HCT116 (cell line): Measurements from ENCODE around the gene AKAP8. TPM values are rescaled to one million over a fixed set of nuclear protein-coding genes. Genes with fewer than 3 reads are reported as not detected.

Experiments
- ATAC-seq: fragments of 200-7000 bp; cut with Tn5 transposase; 2 replicates; pipeline ENCODE4 v1.9.1; 2020; ENCODE audit warnings: mild to moderate bottlenecking, moderate library complexity
- BruUV-seq: library from RNA; stranded (reverse); fragments of 400-500 nt; replicated peaks from 2 replicates; lab custom pipeline; 2021; lab: Mats Ljungman, UMichigan
- CTCF ChIA-PET: fragments of 300-600 bp; sonication (Branson Sonifier 250); formaldehyde crosslinking; loops from one replicate; lab custom pipeline; 2021; ENCODE audit warnings: antibody characterized with exemption; lab: Charles Lee
- POLR2A ChIA-PET: fragments of 300-600, 350-600 bp; sonication (Branson Sonifier 250); formaldehyde crosslinking; loops from one replicate; lab custom pipeline; 2021; ENCODE audit warnings: antibody characterized with exemption; lab: Charles Lee
- RAD21 ChIA-PET, 2 experiments: fragments of 300-600 bp; sonication (Branson Sonifier 250); formaldehyde crosslinking; loops; one replicate each; lab custom pipeline; 2023; ENCODE audit warnings: low total read pairs in 2 of 2; ENCODE audit not compliant: uncharacterized antibody in 2 of 2, unreplicated experiment in 2 of 2, low non-redundant PET in 1 of 2; lab: Charles Lee
- DNase-seq: peaks from one replicate; pipeline ENCODE4 v3.0.0-alpha.2; 2010; ENCODE audit warnings: low read depth, low spot score
- H2AFZ ChIP-seq: fragments of 200-600 bp; shearing (Covaris generic), sonication (generic); 2 replicates; pipeline ENCODE4 v1.6.1; 2017; ENCODE audit warnings: low read depth, mixed run types, mixed read lengths, antibody characterized with exemption, low read length; ENCODE audit not compliant: poor library complexity, severe bottlenecking
- H3K27ac ChIP-seq: 2 replicates; pipeline ENCODE4 v1.5.1; 2012; ENCODE audit warnings: low read depth, low read length
- H3K27me3 ChIP-seq: fragments of 200-600 bp; sonication (generic); 2 replicates; pipeline ENCODE4 v1.6.1; 2016; ENCODE audit warnings: mixed run types, low read length, mixed read lengths; ENCODE audit not compliant: insufficient read depth
- H3K36me3 ChIP-seq, 2 experiments: fragments of 200-500 bp in 1 of 2; fragments of 200-600 bp in 1 of 2; sonication (Bioruptor generic) in 1 of 2; sonication (generic) in 1 of 2; 2 replicates each; pipeline versions ENCODE4 v1.5.1 to v1.6.1; 2014 to 2016; ENCODE audit warnings: low read length in 2 of 2, inconsistent platforms in 1 of 2, mixed read lengths in 1 of 2, mixed run types in 1 of 2; ENCODE audit not compliant: insufficient read depth in 2 of 2, control insufficient read depth in 1 of 2
- H3K4me1 ChIP-seq, 2 experiments: fragments of 200-600 bp in 1 of 2; sonication (generic) in 1 of 2; 2 replicates each; pipeline versions ENCODE4 v1.5.1 to v1.6.1; 2012 to 2017; ENCODE audit warnings: low read length in 2 of 2, inconsistent platforms in 1 of 2, mild to moderate bottlenecking in 1 of 2, mixed read lengths in 1 of 2, mixed run types in 1 of 2, moderate library complexity in 1 of 2; ENCODE audit not compliant: insufficient read depth in 2 of 2, control insufficient read depth in 1 of 2
- H3K4me2 ChIP-seq: fragments of 200-600 bp; sonication (generic); 2 replicates; pipeline ENCODE4 v1.6.1; 2017; ENCODE audit warnings: mixed run types, low read length, mixed read lengths
- H3K4me3 ChIP-seq, 2 experiments: fragments of 200-600 bp in 1 of 2; sonication (generic) in 1 of 2; replicated peaks in 1 of 2; 2 replicates each; pipeline ENCODE4 v1.5.1; 2011 to 2016; ENCODE audit warnings: low read length in 2 of 2, control low read depth in 1 of 2, low read depth in 1 of 2, mild to moderate bottlenecking in 1 of 2, mixed read lengths in 1 of 2, mixed run types in 1 of 2
- H3K79me2 ChIP-seq: fragments of 200-600 bp; sonication (generic); 2 replicates; pipeline ENCODE4 v1.6.1; 2017; ENCODE audit warnings: mild to moderate bottlenecking, mixed run types, low read length, moderate library complexity, mixed read lengths; ENCODE audit not compliant: insufficient read depth
- H3K9ac ChIP-seq: fragments of 200-600 bp; sonication (generic); 2 replicates; pipeline ENCODE4 v1.6.1; 2016; ENCODE audit warnings: low read length, mixed read lengths
- H3K9me2 ChIP-seq: fragments of 200-600 bp; sonication (generic), shearing (Covaris generic); 2 replicates; pipeline ENCODE4 v1.6.1; 2017; ENCODE audit warnings: mixed run types, mild to moderate bottlenecking, moderate library complexity; ENCODE audit not compliant: insufficient read depth
- H3K9me3 ChIP-seq, 2 experiments: fragments of 200-500 bp in 1 of 2; fragments of 200-600 bp in 1 of 2; sonication (Bioruptor generic) in 1 of 2; sonication (generic) in 1 of 2; 2 replicates each; pipeline ENCODE4 v1.6.1; 2014 to 2017; ENCODE audit warnings: low read length in 2 of 2, mixed read lengths in 2 of 2, inconsistent platforms in 1 of 2, low read depth in 1 of 2, mild to moderate bottlenecking in 1 of 2, mixed run types in 1 of 2, moderate library complexity in 1 of 2; ENCODE audit not compliant: control insufficient read depth in 1 of 2, insufficient read depth in 1 of 2
- H4K20me1 ChIP-seq: fragments of 200-600 bp; sonication (generic), shearing (Covaris generic); 2 replicates; pipeline ENCODE4 v1.6.1; 2017; ENCODE audit warnings: mixed run types, mild to moderate bottlenecking, moderate library complexity; ENCODE audit not compliant: insufficient read depth
- ATF3 ChIP-seq: IDR thresholded peaks from 2 replicates; pipeline ENCODE4 v1.6.1; 2012
- CEBPB ChIP-seq: IDR thresholded peaks from 2 replicates; pipeline ENCODE4 v1.6.1; 2012; ENCODE audit warnings: low read depth
- CTCF ChIP-seq, 3 experiments: fragments of 200-600 bp in 1 of 3; sonication (generic) in 1 of 3; IDR thresholded peaks in 2 of 3; conservative IDR thresholded peaks in 1 of 3; 2 replicates each; pipeline ENCODE4 v1.5.1; 2012 to 2017; ENCODE audit warnings: low read depth in 2 of 3, low read length in 2 of 3, antibody characterized with exemption in 1 of 3, borderline replicate concordance in 1 of 3, control low read depth in 1 of 3, mild to moderate bottlenecking in 1 of 3, mixed read lengths in 1 of 3, mixed run types in 1 of 3, moderate library complexity in 1 of 3; ENCODE audit not compliant: insufficient read depth in 1 of 3
- EGR1 ChIP-seq: IDR thresholded peaks from 2 replicates; pipeline ENCODE4 v1.6.1; 2012; ENCODE audit warnings: low read depth
- ELF1 ChIP-seq: IDR thresholded peaks from 2 replicates; pipeline ENCODE4 v1.6.1; 2012; ENCODE audit warnings: low read depth, borderline replicate concordance
- EZH2 ChIP-seq: fragments of 200-600 bp; sonication (generic); IDR thresholded peaks from 2 replicates; pipeline ENCODE4 v1.6.1; 2017; ENCODE audit warnings: antibody characterized with exemption, mixed run types
- EZH2phosphoT487 ChIP-seq: fragments of 200-600 bp; IDR thresholded peaks from 2 replicates; pipeline ENCODE4 v1.6.1; 2018; ENCODE audit warnings: antibody characterized with exemption, borderline replicate concordance
- FOSL1 ChIP-seq: IDR thresholded peaks from 2 replicates; pipeline ENCODE4 v1.6.1; 2012; ENCODE audit warnings: low read depth
- MAX ChIP-seq: IDR thresholded peaks from 2 replicates; pipeline ENCODE4 v1.6.1; 2012
- POLR2AphosphoS5 ChIP-seq: IDR thresholded peaks from 2 replicates; pipeline ENCODE4 v1.6.1; 2011; ENCODE audit warnings: mild to moderate bottlenecking, low read depth, low read length, moderate library complexity
- RAD21 ChIP-seq: IDR thresholded peaks from 2 replicates; pipeline ENCODE4 v1.6.1; 2012; ENCODE audit warnings: low read depth, mild to moderate bottlenecking
- REST ChIP-seq: IDR thresholded peaks from 2 replicates; pipeline ENCODE4 v1.6.1; 2012; ENCODE audit warnings: low read depth
- SP1 ChIP-seq: IDR thresholded peaks from 2 replicates; pipeline ENCODE4 v1.6.1; 2012; ENCODE audit warnings: low read depth
- SRF ChIP-seq: IDR thresholded peaks from 2 replicates; pipeline ENCODE4 v1.6.1; 2012; ENCODE audit warnings: low read depth
- TCF7L2 ChIP-seq: IDR thresholded peaks from 2 replicates; pipeline ENCODE4 v1.7.0; 2011; ENCODE audit warnings: borderline replicate concordance, inconsistent platforms; ENCODE audit not compliant: insufficient read depth, insufficient read length; ENCODE audit errors: extremely low read depth
- ZBTB33 ChIP-seq: IDR thresholded peaks from 2 replicates; pipeline ENCODE4 v1.6.1; 2011; ENCODE audit warnings: mild to moderate bottlenecking, low read length, moderate library complexity; ENCODE audit not compliant: insufficient replicate concordance; ENCODE audit errors: extremely low read depth
- ZFX ChIP-seq: fragments of 450-650 bp; IDR thresholded peaks from 2 replicates; pipeline ENCODE4 v1.6.1; 2017
- intact Hi-C: fragments of 100-400 bp; cut with micrococcal nuclease; formaldehyde crosslinking; loops from 2 replicates; pipeline ENCODE4 v1.10.0; 2022
- total RNA-seq: library from RNA; stranded (reverse); gene quantifications from one replicate; pipeline ENCODE4 v1.2.1, GENCODE V29; 2021; ENCODE audit not compliant: unreplicated experiment

AKAP8 gene
- total RNA-seq, 1 experiment from 2014 or later: 50.6 TPM

GRCh38 chr19:15402411-15403150 is 23.0 kb upstream of the AKAP8 start:
- H4K20me1 ChIP-seq: peaks cover 10% of the 10 kb centered on the region; the same call in 1 of the 2 replicates
- POLR2A ChIA-PET: no interaction called here
- intact Hi-C loops: no loop called here

More at GRCh38 chr19:15402411-15403150, 23.0 kb upstream of the AKAP8 start:
- H3K9ac ChIP-seq: no peak overlapping the region
- ChIA-PET RAD21 (no interaction called here), CTCF (no interaction called here)
- peaks cover 75% of the 10 kb centered on the region for H3K79me2 ChIP-seq
- TF ChIP-seq FOSL1 (no peak), ZFX (no peak), TCF7L2 (no peak), POLR2AphosphoS5 (no peak), EZH2phosphoT487 (no peak), ZBTB33 (no peak), MAX (no peak), EGR1 (no peak), ATF3 (no peak), CEBPB (no peak), SRF (no peak), EZH2 (no peak), CTCF (IDR thresholded peaks at IDR 0.05 in 2 of 3, conservative IDR thresholded peaks at IDR 0.05 in 1 of 3; ENCODE audit: borderline replicate concordance in 1 of 3, insufficient read depth in 1 of 3, low read depth in 2 of 3, low read length in 2 of 3) (no peak), SP1 (no peak), ELF1 (no peak), REST (no peak), RAD21 (no peak)
- H3K4me1 ChIP-seq: no peaks in the 10 kb centered on the region
- no peak overlapping the region for H3K4me2 ChIP-seq
- H3K4me3 ChIP-seq: no peak overlapping the region
- H3K36me3 ChIP-seq: peaks cover 18 to 30% of the 10 kb centered on the region in 2 experiments; a peak in 3 of 4 replicates
- H3K27ac ChIP-seq: no peak overlapping the region
- no peaks in the 10 kb centered on the region for H3K27me3 ChIP-seq
- no peak overlapping the region for H2AFZ ChIP-seq
- no TSS peak for BruUV-seq
- H3K9me3 ChIP-seq: no peaks in the 10 kb centered on the region
- ATAC-seq (no peak), DNase-seq (no peak)
- H3K9me2 ChIP-seq: no peaks in the 10 kb centered on the region
